ENCODE data around the gene RAB19. TPM values are rescaled to one million over a fixed set of nuclear protein-coding genes. Genes with fewer than 3 reads are reported as not detected.
A peak's percentile ranks its signal among the peaks of the same experiment; 100 is the strongest.

RAB19 gene
- total and polyA plus RNA-seq, 7 donors = 1.8 to 8.2 (median 3.0) TPM; not detected in 4

GRCh38 chr7:140423501-140423900 is 19.6 kb downstream of the RAB19 start:
- TF ChIP-seq POLR2AphosphoS5 (IDR thresholded peaks at IDR 0.05) = no peak
- TF ChIP-seq EP300 (IDR thresholded peaks at IDR 0.05) = no peak
- TF ChIP-seq POLR2A (IDR thresholded peaks at IDR 0.05) = no peak
- TF ChIP-seq CTCF (IDR thresholded peaks at IDR 0.05) = no peak
- no peak for DNase-seq
- Histone ChIP-seq H3K36me3 (no peaks in the 10 kb centered on the region), H3K27ac (no peak overlapping the region), H3K4me3 (no peak overlapping the region), H3K27me3 (no peaks in the 10 kb centered on the region), H3K9me3 (no peaks in the 10 kb centered on the region), H3K4me1 (no peaks in the 10 kb centered on the region)
- WGBS, 2 donors = 92 to 97% methylated on average over 3 of the region's 3 CpGs
- intact Hi-C loops (cut with DNase I) = no loop called here

- intact Hi-C loops (cut with DNase I) = no loop called here
- no peaks in the 10 kb centered on the region for H3K9me3 ChIP-seq
- no peak overlapping the region for H3K4me3 ChIP-seq
Measured at GRCh38 chr7:140425718-140426117, 21.9 kb downstream of the RAB19 start.

GRCh38 chr7:140426130-140426529 is 22.3 kb downstream of the RAB19 start:
- DNase-seq = no peak
- Histone ChIP-seq H3K27ac (no peak overlapping the region), H3K36me3 (no peaks in the 10 kb centered on the region), H3K4me1 (no peaks in the 10 kb centered on the region), H3K9me3 (no peaks in the 10 kb centered on the region), H3K4me3 (no peak overlapping the region), H3K27me3 (no peaks in the 10 kb centered on the region)
- 97 to 98% methylated on average over 6 of the region's 6 CpGs for WGBS, 2 donors
- intact Hi-C loops (cut with DNase I) = no loop called here
- TF ChIP-seq EP300 (IDR thresholded peaks at IDR 0.05) (no peak), POLR2A (IDR thresholded peaks at IDR 0.05) (no peak), POLR2AphosphoS5 (IDR thresholded peaks at IDR 0.05) (no peak), CTCF (IDR thresholded peaks at IDR 0.05) (no peak)

More at GRCh38 chr7:140425718-140426117, 21.9 kb downstream of the RAB19 start:
- no peaks in the 10 kb centered on the region for H3K36me3 ChIP-seq
- DNase-seq = no peak
- no peaks in the 10 kb centered on the region for H3K4me1 ChIP-seq
- TF ChIP-seq CTCF (IDR thresholded peaks at IDR 0.05) (no peak), POLR2AphosphoS5 (IDR thresholded peaks at IDR 0.05) (no peak), EP300 (IDR thresholded peaks at IDR 0.05) (no peak), POLR2A (IDR thresholded peaks at IDR 0.05) (no peak)
- no peak overlapping the region for H3K27ac ChIP-seq
- H3K27me3 ChIP-seq = no peaks in the 10 kb centered on the region
- 91 to 94% methylated on average over 12 of the region's 12 CpGs for WGBS, 2 donors

GRCh38 chr7:140433396-140433795 is 29.5 kb downstream of the RAB19 start:
- Histone ChIP-seq H3K9me3 (no peaks in the 10 kb centered on the region), H3K27me3 (no peaks in the 10 kb centered on the region), H3K36me3 (no peaks in the 10 kb centered on the region), H3K4me3 (no peak overlapping the region), H3K4me1 (no peaks in the 10 kb centered on the region), H3K27ac (no peak overlapping the region)
- intact Hi-C loops (cut with DNase I) = no loop called here
- no peak for TF ChIP-seq POLR2A (IDR thresholded peaks at IDR 0.05)
- no peak for TF ChIP-seq CTCF (IDR thresholded peaks at IDR 0.05)
- 85 to 93% methylated on average over 3 of the region's 3 CpGs for WGBS, 2 donors
- DNase-seq = no peak

GRCh38 chr7:140435252-140435895 is 31.5 kb downstream of the RAB19 start:
- TF ChIP-seq EP300 (IDR thresholded peaks at IDR 0.05) = no peak
- no peak for TF ChIP-seq POLR2A (IDR thresholded peaks at IDR 0.05)
- TF ChIP-seq POLR2AphosphoS5 (IDR thresholded peaks at IDR 0.05) = no peak
- TF ChIP-seq CTCF (IDR thresholded peaks at IDR 0.05) = no peak
- peak overlapping the region in 3 of 4 donors; percentile 12 to 27 (median 24) for H3K4me3 ChIP-seq
- no peaks in the 10 kb centered on the region for H3K36me3 ChIP-seq
- DNase-seq = peak; percentile 40
- H3K4me1 ChIP-seq = no peaks in the 10 kb centered on the region
- intact Hi-C loops (cut with DNase I) = no loop called here
- no peak overlapping the region for H3K27ac ChIP-seq
- WGBS, 2 donors = 64 to 86% methylated on average over 51 of the region's 51 CpGs
- H3K27me3 ChIP-seq = no peaks in the 10 kb centered on the region
- no peaks in the 10 kb centered on the region for H3K9me3 ChIP-seq
